DND-41 (cell line): ENCODE results near the gene FAM83B.

Source experiments
- CTCF ChIP-seq: IDR thresholded peaks from 2 replicates; pipeline ENCODE4 v1.5.1; 2012; ENCODE audit warnings: borderline replicate concordance, low read length, moderate library complexity, mild to moderate bottlenecking; ENCODE audit not compliant: poor library complexity, severe bottlenecking; ENCODE audit errors: extremely low read depth
- EZH2 ChIP-seq: IDR thresholded peaks from 3 replicates; pipeline ENCODE4 v1.6.1; 2012; ENCODE audit warnings: borderline replicate concordance, low read depth, mild to moderate bottlenecking, moderate library complexity, low read length, inconsistent platforms; ENCODE audit not compliant: severe bottlenecking

GRCh38 chr6:54881067-54881730 lies 34.6 kb downstream of the FAM83B start:
- TF ChIP-seq EZH2: no peak
- TF ChIP-seq CTCF: no peak
